EH (cell line): ENCODE data around the gene KRT6C.
"Not testable (repeated sequence)": the region's sequence is repeated elsewhere in the genome, so short reads cannot be mapped to it uniquely, and the experiment has no call there.

Source experiments
- DNase-seq: peaks from one replicate; pipeline ENCODE4 v3.0.0-alpha.2; 2015; ENCODE audit warnings: low read depth

The KRT6C gene

GRCh38 chr12:52473768-52474167, at the start of gene KRT6C:
TSS of gene KRT6C (minus strand) at chr12:52473805. CDS start at chr12:52473737, 68 bp downstream.
- no peak for DNase-seq

- DNase-seq = peak; percentile 72
Measured at GRCh38 chr12:52522346-52523011, 48.9 kb upstream of the KRT6C start.

GRCh38 chr12:52521568-52522266, 48.1 kb upstream of the KRT6C start:
- peak; percentile 91 for DNase-seq

- DNase-seq = peak; percentile 50
Measured at GRCh38 chr12:52521175-52521567, 47.6 kb upstream of the KRT6C start.

GRCh38 chr12:52519826-52520662, 46.4 kb upstream of the KRT6C start, which contains the start of gene KRT5:
TSS of gene KRT5 (minus strand) at chr12:52520394. CDS start at chr12:52520296, 98 bp downstream.
- DNase-seq = no peak

GRCh38 chr12:52519387-52519703, 45.7 kb upstream of the KRT6C start:
- DNase-seq = no peak

- no peak for DNase-seq
Measured at GRCh38 chr12:52518574-52519386, 45.2 kb upstream of the KRT6C start.

GRCh38 chr12:52517888-52518287, 44.3 kb upstream of the KRT6C start:
- no peak for DNase-seq

- no peak for DNase-seq
Measured at GRCh38 chr12:52517005-52517835, 43.6 kb upstream of the KRT6C start.

- peak; percentile 23 for DNase-seq
Measured at GRCh38 chr12:52515927-52516831, 42.6 kb upstream of the KRT6C start.

GRCh38 chr12:52515319-52515646, 41.7 kb upstream of the KRT6C start:
- DNase-seq = no peak

- no peak for DNase-seq
Measured at GRCh38 chr12:52514471-52515318, 41.1 kb upstream of the KRT6C start.

GRCh38 chr12:52513736-52514135, 40.1 kb upstream of the KRT6C start:
- no peak for DNase-seq

- no peak for DNase-seq
Measured at GRCh38 chr12:52508211-52508610, 34.6 kb upstream of the KRT6C start.

GRCh38 chr12:52506858-52507715, 33.5 kb upstream of the KRT6C start:
- DNase-seq = peak; percentile 74

- no peak for DNase-seq
Measured at GRCh38 chr12:52502877-52503276, 29.3 kb upstream of the KRT6C start.

GRCh38 chr12:52501490-52501889, 27.9 kb upstream of the KRT6C start:
- peak; percentile 13 for DNase-seq

- not testable (repeated sequence) for DNase-seq
Measured at GRCh38 chr12:52500574-52500973, 27.0 kb upstream of the KRT6C start.
